GM19193 (cell line): ENCODE measurements around the gene UNC119.

Source experiments
- POLR2A ChIP-seq: IDR thresholded peaks from 4 replicates; pipeline ENCODE4 v1.6.1; 2011; ENCODE audit not compliant: insufficient read depth, insufficient read length; ENCODE audit errors: extremely low read depth

UNC119 gene

GRCh38 chr17:28538296-28538895 lies 14.0 kb downstream of the UNC119 start:
- TF ChIP-seq POLR2A: no peak

- no peak for TF ChIP-seq POLR2A
Observed at GRCh38 chr17:28537219-28537610, 15.2 kb downstream of the UNC119 start.

GRCh38 chr17:28536532-28537218 lies 15.7 kb downstream of the UNC119 start:
- TF ChIP-seq POLR2A: no peak

GRCh38 chr17:28534740-28535375 lies 17.6 kb downstream of the UNC119 start:
- no peak for TF ChIP-seq POLR2A

GRCh38 chr17:28533091-28533807 lies 19.2 kb downstream of the UNC119 start:
- TF ChIP-seq POLR2A: no peak

- TF ChIP-seq POLR2A: no peak
Observed at GRCh38 chr17:28532050-28532960, 20.1 kb downstream of the UNC119 start.

GRCh38 chr17:28530926-28531325 lies 21.5 kb downstream of the UNC119 start:
- no peak for TF ChIP-seq POLR2A

GRCh38 chr17:28530250-28530649 lies 22.2 kb downstream of the UNC119 start:
- TF ChIP-seq POLR2A: no peak

GRCh38 chr17:28529013-28529400 lies 23.4 kb downstream of the UNC119 start:
- no peak for TF ChIP-seq POLR2A

- TF ChIP-seq POLR2A: no peak
Observed at GRCh38 chr17:28528327-28529012, 24.0 kb downstream of the UNC119 start.

- no peak for TF ChIP-seq POLR2A
Observed at GRCh38 chr17:28527859-28528258, 24.6 kb downstream of the UNC119 start.

- no peak for TF ChIP-seq POLR2A
Observed at GRCh38 chr17:28527181-28527681, 25.2 kb downstream of the UNC119 start.

GRCh38 chr17:28526381-28526780 lies 26.0 kb downstream of the UNC119 start:
- TF ChIP-seq POLR2A: no peak

- TF ChIP-seq POLR2A: no peak
Observed at GRCh38 chr17:28524476-28525424, 27.7 kb downstream of the UNC119 start.
